HepG2 (cell line): Measurements from ENCODE around the gene ALDOA. TPM values are rescaled to one million over a fixed set of nuclear protein-coding genes. Genes with fewer than 3 reads are reported as not detected.

Experiments
- CREB1 ChIP-seq, 2 experiments: fragments of 450-650 bp in 1 of 2; IDR thresholded peaks; 2 replicates each; pipeline ENCODE4 v1.6.1; 2016 to 2017; ENCODE audit warnings: control low read depth in 1 of 2, mild to moderate bottlenecking in 1 of 2, missing compliant biosample characterization in 1 of 2, missing genetic modification characterization in 1 of 2
- EZH2 ChIP-seq: conservative IDR thresholded peaks from 2 replicates; pipeline ENCODE4 v1.6.1; 2012; ENCODE audit warnings: mild to moderate bottlenecking, low read depth, low read length, moderate library complexity
- IKZF1 ChIP-seq: fragments of 450-650 bp; IDR thresholded peaks from 2 replicates; pipeline ENCODE4 v1.7.1; 2016
- IRX3 ChIP-seq: sonication (generic); formaldehyde crosslinking; IDR thresholded peaks from 2 replicates; pipeline ENCODE4 v1.8.1; 2023; ENCODE audit warnings: mild to moderate bottlenecking, low read depth, missing genetic modification reagents, borderline replicate concordance
- KDM5A ChIP-seq: fragments of 200-600 bp; sonication (generic); IDR thresholded peaks from 2 replicates; pipeline ENCODE4 v1.7.0; 2018; ENCODE audit warnings: antibody characterized with exemption, mild to moderate bottlenecking, low read length, borderline replicate concordance
- KLF6 ChIP-seq: IDR thresholded peaks from 2 replicates; pipeline ENCODE4 v1.8.0; 2016; ENCODE audit warnings: missing biosample characterization, missing genetic modification reagents
- NCOR1 ChIP-seq: fragments of 200-600 bp; sonication (generic); IDR thresholded peaks from 2 replicates; pipeline ENCODE4 v1.7.0; 2017; ENCODE audit warnings: antibody characterized with exemption, low read length, borderline replicate concordance
- RNF219 ChIP-seq: sonication (generic); formaldehyde crosslinking; IDR thresholded peaks from 2 replicates; pipeline ENCODE4 v1.5.0; 2020; ENCODE audit warnings: mild to moderate bottlenecking, missing genetic modification reagents
- SIN3B ChIP-seq: fragments of 150-350 bp; IDR thresholded peaks from 2 replicates; pipeline ENCODE4 v1.6.1; 2014; ENCODE audit warnings: low read length
- SRY ChIP-seq: sonication (generic); formaldehyde crosslinking; IDR thresholded peaks from 2 replicates; pipeline ENCODE4 v1.8.0; 2022; ENCODE audit warnings: mild to moderate bottlenecking, missing genetic modification reagents
- ZBED4 ChIP-seq: sonication (generic); formaldehyde crosslinking; IDR thresholded peaks from 2 replicates; pipeline ENCODE4 v1.4.0; 2020; ENCODE audit warnings: missing genetic modification reagents, borderline replicate concordance
- ZBTB46 ChIP-seq: sonication (generic); formaldehyde crosslinking; IDR thresholded peaks from 2 replicates; pipeline ENCODE4 v1.4.0; 2020; ENCODE audit warnings: mild to moderate bottlenecking, missing genetic modification reagents, borderline replicate concordance
- ZBTB7B ChIP-seq: sonication (generic); formaldehyde crosslinking; IDR thresholded peaks from 2 replicates; pipeline ENCODE4 v1.4.0; 2020; ENCODE audit warnings: missing genetic modification reagents
- ZEB1 ChIP-seq: IDR thresholded peaks from 2 replicates; pipeline ENCODE4 v1.6.1; 2012; ENCODE audit warnings: mild to moderate bottlenecking, low read depth, inconsistent platforms; ENCODE audit not compliant: insufficient replicate concordance
- ZFP36 ChIP-seq: fragments of 150-350 bp; IDR thresholded peaks from 2 replicates; pipeline ENCODE4 v1.6.1; 2018; ENCODE audit warnings: borderline replicate concordance, low read length, low read depth; ENCODE audit not compliant: partially characterized antibody
- ZGPAT ChIP-seq: IDR thresholded peaks from 2 replicates; pipeline ENCODE4 v1.6.1; 2016; ENCODE audit warnings: mild to moderate bottlenecking
- ZKSCAN5 ChIP-seq: sonication (generic); formaldehyde crosslinking; IDR thresholded peaks from 2 replicates; pipeline ENCODE4 v1.5.1; 2020; ENCODE audit warnings: mild to moderate bottlenecking, missing genetic modification reagents
- ZNF563 ChIP-seq: sonication (generic); formaldehyde crosslinking; IDR thresholded peaks from 2 replicates; pipeline ENCODE4 v1.8.0; 2022; ENCODE audit warnings: mild to moderate bottlenecking, moderate library complexity, missing genetic modification reagents
- ZNF607 ChIP-seq: sonication (generic); formaldehyde crosslinking; IDR thresholded peaks from 2 replicates; pipeline ENCODE4 v1.5.1; 2020; ENCODE audit warnings: missing genetic modification reagents, mild to moderate bottlenecking, borderline replicate concordance
- ZNF614 ChIP-seq: IDR thresholded peaks from 2 replicates; pipeline ENCODE4 v1.6.1; 2018; ENCODE audit warnings: missing biosample characterization, missing genetic modification reagents, inconsistent platforms, borderline replicate concordance
- polyA plus RNA-seq, 8 experiments: library from polyadenylated mRNA; depleted of rRNA in 3 of 8; stranded (reverse) in 7 of 8; unstranded in 1 of 8; fragments of >200 nt; fragmentation: Illumina TruSeq in 4 of 8; extraction: Trizol in 4 of 8; gene quantifications; 2 replicates each; pipeline versions ENCODE4 v1.2.1 to v1.2.3, GENCODE V29; 2011 to 2016; ENCODE audit warnings: low read depth in 4 of 8, missing spikeins in 1 of 8, mixed read lengths in 1 of 8; ENCODE audit not compliant: insufficient read depth in 1 of 8
- total RNA-seq, 5 experiments: library from RNA; depleted of rRNA; stranded (reverse); fragments of >200 nt; fragmentation: Illumina TruSeq; extraction: Trizol; gene quantifications; 2 replicates each; pipeline ENCODE4 v1.2.3, GENCODE V29; 2016; ENCODE audit warnings: low read depth in 1 of 5

ALDOA gene
- total and polyA plus RNA-seq, 2 of the 13 experiments (the other 11 are each of a cell fraction or from before 2014, with no cell fraction given) = 925 to 1,884 TPM

GRCh38 chr16:30075503-30076275 lies 10.1 kb downstream of the ALDOA start, which contains the start of gene PPP4C (continued):
- peak; percentile 86 for TF ChIP-seq KDM5A
- TF ChIP-seq EZH2 = no peak
- TF ChIP-seq RNF219 (CRISPR knock-in tag) = no peak
- TF ChIP-seq ZNF607 (CRISPR knock-in tag) = no peak; the same call in 1 of the 2 replicates
- TF ChIP-seq ZNF614 (CRISPR knock-in tag) = peak; percentile 16; the same call in 1 of the 2 replicates
- peak; percentile 75; the same call in 1 of the 2 replicates for TF ChIP-seq ZGPAT (CRISPR knock-in tag)
- no peak for TF ChIP-seq ZEB1
- TF ChIP-seq SRY (CRISPR knock-in tag) = no peak; the same call in 1 of the 2 replicates
- TF ChIP-seq ZNF563 (CRISPR knock-in tag) = peak; percentile 82
- no peak for TF ChIP-seq ZBTB46
- no peak for TF ChIP-seq ZFP36
- TF ChIP-seq IRX3 (CRISPR knock-in tag) = no peak
- TF ChIP-seq ZKSCAN5 (CRISPR knock-in tag) = no peak
- TF ChIP-seq NCOR1 = no peak; the same call in 1 of the 2 replicates
- no peak for TF ChIP-seq ZBED4 (CRISPR knock-in tag)
- no peak for TF ChIP-seq IKZF1
- peak; percentile 57; the same call in 1 of the 2 replicates for TF ChIP-seq KLF6 (CRISPR knock-in tag)
- TF ChIP-seq CREB1 (IDR thresholded peaks at IDR 0.05) = peak; percentile 91
- TF ChIP-seq CREB1 (CRISPR knock-in tag; IDR thresholded peaks at IDR 0.05) = peak; percentile 97
- peak; percentile 62; the same call in 1 of the 2 replicates for TF ChIP-seq SIN3B
- TF ChIP-seq ZBTB7B (CRISPR knock-in tag) = peak; percentile 28; the same call in 1 of the 2 replicates
